ENCODE measurements around the gene NCEH1. TPM values are rescaled to one million over a fixed set of nuclear protein-coding genes. Genes with fewer than 3 reads are reported as not detected.

The NCEH1 gene
- total and polyA plus RNA-seq, 10 donors: 3.8 to 30.7 (median 16.9) TPM

- peaks cover 0 to 43% (median 4%) of the 10 kb centered on the region in 6 donors for H3K4me1 ChIP-seq
- H3K27ac ChIP-seq: no peak overlapping the region
- no peaks in the 10 kb centered on the region for H3K9me3 ChIP-seq
- H3K27me3 ChIP-seq (replicated peaks in 1 of 7): no peaks in the 10 kb centered on the region
- H3K36me3 ChIP-seq: no peaks in the 10 kb centered on the region
- no peak overlapping the region for H3K4me3 ChIP-seq
- no peak for TF ChIP-seq POLR2A (IDR thresholded peaks at IDR 0.05)
- TF ChIP-seq CTCF (IDR thresholded peaks at IDR 0.05 in 8 of 11, conservative IDR thresholded peaks at IDR 0.05 in 3 of 11): peak in 8 of 11 experiments; percentile 8 to 65 (median 54)
- no peak for TF ChIP-seq POLR2AphosphoS5 (IDR thresholded peaks at IDR 0.05)
- WGBS, 5 donors: 27 to 55% (median 33%) methylated on average over 2 of the region's 2 CpGs
- intact Hi-C loops (cut with DNase I; ENCODE audit: low total_unique reads): no loop called here
- DNase-seq: no peak
Measured at GRCh38 chr3:172673210-172673679, 37.6 kb downstream of the NCEH1 start.

- H3K36me3 ChIP-seq: no peaks in the 10 kb centered on the region
- intact Hi-C loops (cut with DNase I; ENCODE audit: low total_unique reads): loop anchor here (5.0 to 10.0 kb wide), 2 partner anchors 184 to 337 kb away; no protein-coding TSS in a partner anchor
- H3K27me3 ChIP-seq (replicated peaks in 1 of 7): no peaks in the 10 kb centered on the region
- no peak for DNase-seq
- no peaks in the 10 kb centered on the region for H3K9me3 ChIP-seq
- H3K4me1 ChIP-seq: peaks cover 0 to 30% (median 9%) of the 10 kb centered on the region in 6 donors
- H3K27ac ChIP-seq: no peak overlapping the region
- no peak overlapping the region for H3K4me3 ChIP-seq
- WGBS, 5 donors: 54 to 71% (median 59%) methylated on average over 4 of the region's 4 CpGs
- TF ChIP-seq CTCF (IDR thresholded peaks at IDR 0.05 in 8 of 11, conservative IDR thresholded peaks at IDR 0.05 in 3 of 11) (no peak), POLR2A (IDR thresholded peaks at IDR 0.05) (no peak), POLR2AphosphoS5 (IDR thresholded peaks at IDR 0.05) (no peak)
Measured at GRCh38 chr3:172669021-172669420, 41.8 kb downstream of the NCEH1 start.

- H3K27ac ChIP-seq: peak overlapping the region in 2 of 8 donors; percentile 31 to 38
Measured at GRCh38 chr3:172666873-172667694, 43.8 kb downstream of the NCEH1 start.

More at GRCh38 chr3:172666873-172667694, 43.8 kb downstream of the NCEH1 start:
- DNase-seq: no peak
- Histone ChIP-seq H3K4me3 (peak overlapping the region in 3 of 8 donors; percentile 1 to 32 (median 24)), H3K9me3 (no peaks in the 10 kb centered on the region), H3K4me1 (peaks cover 0 to 17% (median 9%) of the 10 kb centered on the region in 6 donors), H3K27me3 (replicated peaks in 1 of 7) (no peaks in the 10 kb centered on the region), H3K36me3 (no peaks in the 10 kb centered on the region)
- 62 to 70% (median 68%) methylated on average over 16 of the region's 16 CpGs for WGBS, 5 donors
- intact Hi-C loops (cut with DNase I; ENCODE audit: low total_unique reads): loop anchor here (5.0 to 10.0 kb wide), 2 partner anchors 182 to 335 kb away; no protein-coding TSS in a partner anchor
- TF ChIP-seq POLR2A (IDR thresholded peaks at IDR 0.05) (no peak), CTCF (IDR thresholded peaks at IDR 0.05 in 8 of 11, conservative IDR thresholded peaks at IDR 0.05 in 3 of 11) (peak; percentile 62 to 91 (median 86)), POLR2AphosphoS5 (IDR thresholded peaks at IDR 0.05) (no peak)

Measured in spleen (tissue), 11 donors.